ENCODE results near the gene CDHR1. TPM values are rescaled to one million over a fixed set of nuclear protein-coding genes. Genes with fewer than 3 reads are reported as not detected.
A peak's percentile ranks its signal among the peaks of the same experiment; 100 is the strongest.
"Not testable (repeated sequence)": the region's sequence is repeated elsewhere in the genome, so short reads cannot be mapped to it uniquely, and the experiment has no call there.

CDHR1 gene
- total and polyA plus RNA-seq, 5 donors = 2.4 to 9.1 (median 3.6) TPM

- intact Hi-C loops (cut with DNase I) = no loop called here
- Histone ChIP-seq H3K9me3 (ENCODE audit: control insufficient read depth, low read length) (no peaks in the 10 kb centered on the region), H3K4me1 (ENCODE audit: control insufficient read depth, insufficient read depth, low read length) (peaks cover 3% of the 10 kb centered on the region), H3K4me3 (ENCODE audit: low read length) (no peak overlapping the region), H3K27ac (ENCODE audit: low read length) (no peak overlapping the region), H3K27me3 (ENCODE audit: control insufficient read depth, insufficient read depth) (no peaks in the 10 kb centered on the region)
- WGBS = 47% methylated on average over 6 of the region's 6 CpGs
- no peak for DNase-seq
- ATAC-seq = no peak
Measured at GRCh38 chr10:84160663-84161362, 33.5 kb upstream of the CDHR1 start.

DNA sequence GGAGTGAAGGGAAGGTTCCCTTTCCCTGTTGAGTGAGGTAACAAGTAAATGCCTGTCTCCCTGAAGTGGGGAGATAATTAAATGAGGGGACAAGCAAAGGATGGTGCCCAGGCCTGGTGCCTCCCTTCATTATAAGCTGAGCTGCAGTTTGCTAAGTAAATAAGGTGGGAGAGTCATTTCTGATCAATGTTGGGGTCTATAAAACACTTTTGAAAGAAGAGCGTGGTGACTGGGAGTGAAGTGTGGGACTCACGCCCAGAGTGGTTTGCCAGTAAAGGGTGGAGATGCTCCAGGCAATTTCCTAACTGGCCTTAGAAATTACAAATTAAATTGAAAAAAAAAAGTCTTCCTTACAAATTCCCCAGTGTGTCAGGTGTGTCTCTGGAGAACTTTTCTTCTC lies 30.3 kb upstream of the CDHR1 start:
- DNase-seq (no peak), ATAC-seq (no peak)
- H3K4me3 ChIP-seq (ENCODE audit: low read length) = no peak overlapping the region
- WGBS = 58% methylated on average over 2 of the region's 2 CpGs
- H3K27me3 ChIP-seq (ENCODE audit: control insufficient read depth, insufficient read depth) = no peaks in the 10 kb centered on the region
- H3K27ac ChIP-seq (ENCODE audit: low read length) = no peak overlapping the region
- H3K4me1 ChIP-seq (ENCODE audit: control insufficient read depth, insufficient read depth, low read length) = no peaks in the 10 kb centered on the region
- intact Hi-C loops (cut with DNase I) = no loop called here
- H3K9me3 ChIP-seq (ENCODE audit: control insufficient read depth, low read length) = no peaks in the 10 kb centered on the region

- ATAC-seq = no peak
- H3K27me3 ChIP-seq (ENCODE audit: control insufficient read depth, insufficient read depth) = no peaks in the 10 kb centered on the region
- intact Hi-C loops (cut with DNase I) = no loop called here
- H3K9me3 ChIP-seq (ENCODE audit: control insufficient read depth, low read length) = no peaks in the 10 kb centered on the region
- H3K4me3 ChIP-seq (ENCODE audit: low read length) = no peak overlapping the region
- no peak overlapping the region for H3K27ac ChIP-seq (ENCODE audit: low read length)
- 30% methylated on average over 2 of the region's 2 CpGs for WGBS
- H3K4me1 ChIP-seq (ENCODE audit: control insufficient read depth, insufficient read depth, low read length) = no peaks in the 10 kb centered on the region
- DNase-seq = no peak
Measured at GRCh38 chr10:84164442-84164841, 29.9 kb upstream of the CDHR1 start.

- no peaks in the 10 kb centered on the region for H3K9me3 ChIP-seq (ENCODE audit: control insufficient read depth, low read length)
- H3K27ac ChIP-seq (ENCODE audit: low read length) = no peak overlapping the region
- DNase-seq (no peak), ATAC-seq (no peak)
- H3K4me3 ChIP-seq (ENCODE audit: low read length) = no peak overlapping the region
- 94% methylated on average over 4 of the region's 4 CpGs for WGBS
- H3K27me3 ChIP-seq (ENCODE audit: control insufficient read depth, insufficient read depth) = no peaks in the 10 kb centered on the region
- intact Hi-C loops (cut with DNase I) = no loop called here
- H3K4me1 ChIP-seq (ENCODE audit: control insufficient read depth, insufficient read depth, low read length) = no peaks in the 10 kb centered on the region
Measured at GRCh38 chr10:84166620-84167288, 27.6 kb upstream of the CDHR1 start.

- not testable (repeated sequence) for DNase-seq; H3K4me3 ChIP-seq (ENCODE audit: low read length)
- 88% methylated on average over 2 of the region's 2 CpGs for WGBS
Measured at GRCh38 chr10:84167289-84167653, 27.1 kb upstream of the CDHR1 start.

DNA sequence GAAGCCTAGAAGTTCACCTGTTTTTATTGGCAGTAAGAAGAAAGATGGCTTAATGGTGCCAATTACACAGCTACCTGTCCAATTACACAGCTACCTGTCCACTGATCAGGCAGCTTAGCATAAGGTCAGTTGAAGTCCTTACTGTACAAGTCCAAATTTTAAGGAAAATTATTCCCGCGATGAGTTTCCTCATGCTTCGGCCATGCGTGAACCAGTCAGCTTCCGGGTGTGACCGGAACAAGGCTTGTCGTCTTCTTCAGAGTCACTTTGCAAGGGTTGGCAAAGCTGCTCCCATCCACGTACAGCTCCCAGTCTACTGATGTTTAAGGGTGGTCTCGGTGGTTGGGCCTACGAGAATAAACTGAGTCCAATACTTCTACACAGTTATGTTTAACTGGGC lies 26.0 kb upstream of the CDHR1 start:
- ATAC-seq; H3K27ac ChIP-seq (ENCODE audit: low read length); DNase-seq; H3K4me1 ChIP-seq (ENCODE audit: control insufficient read depth, insufficient read depth, low read length); intact Hi-C loops (cut with DNase I); H3K4me3 ChIP-seq (ENCODE audit: low read length); H3K27me3 ChIP-seq (ENCODE audit: control insufficient read depth, insufficient read depth); H3K9me3 ChIP-seq (ENCODE audit: control insufficient read depth, low read length): not testable (repeated sequence)
- 93% methylated on average over 10 of the region's 10 CpGs for WGBS

More at GRCh38 chr10:84167289-84167653, 27.1 kb upstream of the CDHR1 start:
- ATAC-seq; H3K9me3 ChIP-seq (ENCODE audit: control insufficient read depth, low read length); H3K27me3 ChIP-seq (ENCODE audit: control insufficient read depth, insufficient read depth); H3K27ac ChIP-seq (ENCODE audit: low read length); intact Hi-C loops (cut with DNase I); H3K4me1 ChIP-seq (ENCODE audit: control insufficient read depth, insufficient read depth, low read length): not testable (repeated sequence)

DNA sequence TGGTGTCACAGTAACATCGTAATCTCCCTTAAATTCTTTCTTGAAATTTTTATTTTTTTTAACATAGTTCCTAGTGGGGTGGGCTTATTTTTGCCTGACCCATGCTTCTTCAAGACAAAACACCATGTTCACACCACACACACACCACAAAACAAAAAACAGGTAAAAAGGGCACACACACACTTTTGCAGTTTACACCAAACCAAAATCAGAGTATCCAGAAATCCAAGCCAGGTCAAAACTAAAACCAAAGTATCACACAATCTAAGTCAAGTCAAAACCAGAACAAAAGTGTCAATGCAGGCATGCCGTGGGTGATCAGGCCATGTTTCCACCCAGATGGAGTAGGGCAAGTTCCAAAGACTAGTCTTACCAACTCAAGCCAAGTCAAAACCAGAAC lies 23.1 kb upstream of the CDHR1 start:
- ATAC-seq; H3K4me3 ChIP-seq (ENCODE audit: low read length); H3K27me3 ChIP-seq (ENCODE audit: control insufficient read depth, insufficient read depth); DNase-seq; H3K4me1 ChIP-seq (ENCODE audit: control insufficient read depth, insufficient read depth, low read length); H3K9me3 ChIP-seq (ENCODE audit: control insufficient read depth, low read length); intact Hi-C loops (cut with DNase I); H3K27ac ChIP-seq (ENCODE audit: low read length): not testable (repeated sequence)
- 86% methylated on average over 2 of the region's 2 CpGs for WGBS

GRCh38 chr10:84171700-84172466 lies 22.5 kb upstream of the CDHR1 start:
- H3K4me3 ChIP-seq (ENCODE audit: low read length); H3K9me3 ChIP-seq (ENCODE audit: control insufficient read depth, low read length); H3K27me3 ChIP-seq (ENCODE audit: control insufficient read depth, insufficient read depth); ATAC-seq; H3K27ac ChIP-seq (ENCODE audit: low read length); H3K4me1 ChIP-seq (ENCODE audit: control insufficient read depth, insufficient read depth, low read length); intact Hi-C loops (cut with DNase I); DNase-seq: not testable (repeated sequence)
- 90% methylated on average over 20 of the region's 21 CpGs for WGBS

DNA sequence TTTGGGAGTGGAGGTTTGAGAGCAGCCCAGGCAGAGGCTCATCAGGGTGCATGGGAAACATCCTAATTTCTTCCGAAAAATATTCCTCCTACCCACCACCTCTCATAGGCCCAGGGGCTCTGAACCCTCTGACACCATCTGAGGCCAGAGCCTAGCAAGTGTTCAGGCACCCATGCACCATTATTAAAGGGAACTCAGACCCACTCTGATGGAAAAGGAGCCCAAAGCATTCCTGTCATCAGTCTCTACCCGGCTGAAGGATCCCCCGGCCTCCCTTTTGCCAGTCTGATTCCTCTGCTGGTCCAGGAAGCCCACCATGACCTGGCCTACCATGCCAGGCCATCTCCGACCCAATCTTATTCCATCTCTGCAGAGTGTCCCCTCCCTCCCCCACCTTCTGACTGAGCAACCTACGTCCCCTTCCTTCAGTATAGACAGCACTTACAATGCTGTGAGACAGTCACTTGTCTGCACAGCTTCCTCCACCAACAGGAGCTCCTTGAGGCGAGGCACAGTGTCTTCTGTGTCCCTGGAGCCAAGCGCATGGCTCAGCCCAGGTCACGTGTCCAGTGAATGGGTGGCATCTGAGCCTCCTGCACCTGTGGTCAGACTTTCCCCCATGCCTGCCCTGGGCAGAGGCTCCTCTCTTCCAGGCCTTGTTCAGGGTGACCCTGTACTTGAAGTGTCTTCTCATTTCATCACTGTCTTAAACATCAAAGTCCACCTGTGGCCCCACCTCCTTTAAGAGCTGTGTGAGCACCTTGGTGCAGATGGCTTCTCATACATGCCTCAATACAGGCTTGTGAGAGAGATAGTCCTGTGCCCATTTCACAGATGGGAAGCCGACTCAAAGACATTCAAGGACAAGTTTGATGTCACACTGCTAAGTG lies 21.6 kb upstream of the CDHR1 start:
- Histone ChIP-seq H3K9me3 (ENCODE audit: control insufficient read depth, low read length) (no peaks in the 10 kb centered on the region), H3K27me3 (ENCODE audit: control insufficient read depth, insufficient read depth) (no peaks in the 10 kb centered on the region), H3K4me1 (ENCODE audit: control insufficient read depth, insufficient read depth, low read length) (no peaks in the 10 kb centered on the region), H3K27ac (ENCODE audit: low read length) (no peak overlapping the region), H3K4me3 (ENCODE audit: low read length) (no peak overlapping the region)
- intact Hi-C loops (cut with DNase I) = no loop called here
- DNase-seq (no peak), ATAC-seq (no peak)
- WGBS = 88% methylated on average over 9 of the region's 9 CpGs

- H3K27me3 ChIP-seq (ENCODE audit: control insufficient read depth, insufficient read depth) = no peaks in the 10 kb centered on the region
- no peak within 1 kb of the TSS for H3K4me3 ChIP-seq (ENCODE audit: low read length)
- no peaks in the 10 kb centered on the region for H3K4me1 ChIP-seq (ENCODE audit: control insufficient read depth, insufficient read depth, low read length)
- H3K27ac ChIP-seq (ENCODE audit: low read length) = no peak within 1 kb of the TSS
- intact Hi-C loops (cut with DNase I) = no loop called here
- H3K9me3 ChIP-seq (ENCODE audit: control insufficient read depth, low read length) = no peaks in the 10 kb centered on the region
- DNase-seq (no peak), ATAC-seq (peak in 1 of 2 donors; percentile 34)
- 66% methylated on average over 2 of the region's 2 CpGs for WGBS
Measured at GRCh38 chr10:84173501-84173929, 20.8 kb upstream of the CDHR1 start, which contains the start of gene GPR15LG. Gene GPR15LG, plus strand, starts transcription at chr10:84173801. Its CDS starts 51 bp downstream, at chr10:84173852.

All from right cardiac atrium (tissue), 5 donors.